Measurements from ENCODE around the gene LEP. TPM values are rescaled to one million over a fixed set of nuclear protein-coding genes. Genes with fewer than 3 reads are reported as not detected.

The LEP gene
- total and polyA plus RNA-seq, 4 donors: 0.02 TPM; not detected in 3

DNA sequence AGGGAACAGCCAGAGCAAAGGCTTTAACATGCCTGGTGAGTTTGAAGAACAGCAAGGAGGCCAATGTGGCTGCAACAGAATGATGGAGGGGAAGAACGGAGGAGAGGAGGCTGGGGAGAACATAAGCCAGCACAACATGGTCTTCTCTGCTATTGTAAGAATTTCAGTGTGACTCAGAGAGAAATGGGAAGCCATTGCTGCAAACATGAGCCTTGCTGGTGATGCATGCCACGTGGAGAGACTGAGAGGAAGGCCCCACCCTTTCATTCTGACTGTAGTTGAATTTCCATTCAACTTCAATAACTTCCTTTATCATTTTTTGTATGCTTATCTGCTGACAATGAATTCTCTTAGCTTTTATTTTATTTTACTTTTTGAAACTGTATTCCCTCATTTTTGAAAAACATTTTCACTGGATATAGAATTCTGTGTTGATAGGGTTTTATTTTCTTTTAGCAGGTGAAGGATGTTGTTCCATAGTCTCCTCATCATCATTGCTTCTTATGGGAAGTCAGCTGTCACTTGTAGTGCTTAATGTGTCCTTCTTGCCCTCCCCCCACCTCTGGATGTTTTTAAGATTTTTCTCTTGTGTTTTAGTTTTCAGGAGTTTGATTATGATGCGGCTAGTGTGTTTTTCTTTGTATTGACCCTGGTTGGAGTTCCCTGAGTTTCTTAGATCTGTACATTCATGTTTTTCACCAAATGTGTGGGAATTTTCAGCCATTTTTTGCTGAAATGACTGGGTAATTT, 46.4 kb upstream of the LEP start:
- Histone ChIP-seq H3K27me3 (ENCODE audit: control insufficient read depth in 4 of 4, insufficient read depth in 4 of 4, low read length in 3 of 4) (peaks cover 0 to 5% (median 0%) of the 10 kb centered on the region in 4 donors), H3K4me1 (ENCODE audit: control insufficient read depth in 4 of 4, insufficient read depth in 4 of 4, low read length in 3 of 4) (no peaks in the 10 kb centered on the region), H3K4me3 (ENCODE audit: low read depth in 1 of 3, low read length in 3 of 3) (no peak overlapping the region), H3K9me3 (ENCODE audit: control insufficient read depth in 4 of 4, low read length in 3 of 4) (peaks cover 4 to 19% (median 5%) of the 10 kb centered on the region in 4 donors), H3K36me3 (ENCODE audit: control insufficient read depth in 4 of 4, insufficient read depth in 3 of 4, low read depth in 1 of 4, low read length in 3 of 4) (no peaks in the 10 kb centered on the region), H3K27ac (ENCODE audit: low read depth in 1 of 2, low read length in 2 of 2) (no peak overlapping the region), H3K9ac (ENCODE audit: low read depth in 1 of 2, low read length in 2 of 2) (no peak overlapping the region)
- TF ChIP-seq HNF4A (conservative IDR thresholded peaks at IDR 0.05): no peak
- no peak for TF ChIP-seq NR2F2 (IDR thresholded peaks at IDR 0.05)
- TF ChIP-seq FOXA2 (IDR thresholded peaks at IDR 0.05): no peak
- TF ChIP-seq RXRA (IDR thresholded peaks at IDR 0.05): no peak
- TF ChIP-seq, protein P1, sequence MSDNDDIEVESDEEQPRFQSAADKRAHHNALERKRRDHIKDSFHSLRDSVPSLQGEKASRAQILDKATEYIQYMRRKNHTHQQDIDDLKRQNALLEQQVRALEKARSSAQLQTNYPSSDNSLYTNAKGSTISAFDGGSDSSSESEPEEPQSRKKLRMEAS (IDR thresholded peaks at IDR 0.05): no peak
- TF ChIP-seq RAD21 (IDR thresholded peaks at IDR 0.05): no peak
- TF ChIP-seq EGR1 (IDR thresholded peaks at IDR 0.05; ENCODE audit: low read depth in 2 of 2): no peak
- TF ChIP-seq, protein P2, sequence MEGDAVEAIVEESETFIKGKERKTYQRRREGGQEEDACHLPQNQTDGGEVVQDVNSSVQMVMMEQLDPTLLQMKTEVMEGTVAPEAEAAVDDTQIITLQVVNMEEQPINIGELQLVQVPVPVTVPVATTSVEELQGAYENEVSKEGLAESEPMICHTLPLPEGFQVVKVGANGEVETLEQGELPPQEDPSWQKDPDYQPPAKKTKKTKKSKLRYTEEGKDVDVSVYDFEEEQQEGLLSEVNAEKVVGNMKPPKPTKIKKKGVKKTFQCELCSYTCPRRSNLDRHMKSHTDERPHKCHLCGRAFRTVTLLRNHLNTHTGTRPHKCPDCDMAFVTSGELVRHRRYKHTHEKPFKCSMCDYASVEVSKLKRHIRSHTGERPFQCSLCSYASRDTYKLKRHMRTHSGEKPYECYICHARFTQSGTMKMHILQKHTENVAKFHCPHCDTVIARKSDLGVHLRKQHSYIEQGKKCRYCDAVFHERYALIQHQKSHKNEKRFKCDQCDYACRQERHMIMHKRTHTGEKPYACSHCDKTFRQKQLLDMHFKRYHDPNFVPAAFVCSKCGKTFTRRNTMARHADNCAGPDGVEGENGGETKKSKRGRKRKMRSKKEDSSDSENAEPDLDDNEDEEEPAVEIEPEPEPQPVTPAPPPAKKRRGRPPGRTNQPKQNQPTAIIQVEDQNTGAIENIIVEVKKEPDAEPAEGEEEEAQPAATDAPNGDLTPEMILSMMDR (IDR thresholded peaks at IDR 0.05; ENCODE audit: low read depth, low read length, missing input control): no peak
- TF ChIP-seq, protein P3, sequence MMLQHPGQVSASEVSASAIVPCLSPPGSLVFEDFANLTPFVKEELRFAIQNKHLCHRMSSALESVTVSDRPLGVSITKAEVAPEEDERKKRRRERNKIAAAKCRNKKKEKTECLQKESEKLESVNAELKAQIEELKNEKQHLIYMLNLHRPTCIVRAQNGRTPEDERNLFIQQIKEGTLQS (IDR thresholded peaks at IDR 0.05): no peak
- no peak for TF ChIP-seq TAF1 (conservative IDR thresholded peaks at IDR 0.05)
- TF ChIP-seq YY1 (IDR thresholded peaks at IDR 0.05): no peak
- TF ChIP-seq JUND (IDR thresholded peaks at IDR 0.05): no peak
- TF ChIP-seq, protein P4, sequence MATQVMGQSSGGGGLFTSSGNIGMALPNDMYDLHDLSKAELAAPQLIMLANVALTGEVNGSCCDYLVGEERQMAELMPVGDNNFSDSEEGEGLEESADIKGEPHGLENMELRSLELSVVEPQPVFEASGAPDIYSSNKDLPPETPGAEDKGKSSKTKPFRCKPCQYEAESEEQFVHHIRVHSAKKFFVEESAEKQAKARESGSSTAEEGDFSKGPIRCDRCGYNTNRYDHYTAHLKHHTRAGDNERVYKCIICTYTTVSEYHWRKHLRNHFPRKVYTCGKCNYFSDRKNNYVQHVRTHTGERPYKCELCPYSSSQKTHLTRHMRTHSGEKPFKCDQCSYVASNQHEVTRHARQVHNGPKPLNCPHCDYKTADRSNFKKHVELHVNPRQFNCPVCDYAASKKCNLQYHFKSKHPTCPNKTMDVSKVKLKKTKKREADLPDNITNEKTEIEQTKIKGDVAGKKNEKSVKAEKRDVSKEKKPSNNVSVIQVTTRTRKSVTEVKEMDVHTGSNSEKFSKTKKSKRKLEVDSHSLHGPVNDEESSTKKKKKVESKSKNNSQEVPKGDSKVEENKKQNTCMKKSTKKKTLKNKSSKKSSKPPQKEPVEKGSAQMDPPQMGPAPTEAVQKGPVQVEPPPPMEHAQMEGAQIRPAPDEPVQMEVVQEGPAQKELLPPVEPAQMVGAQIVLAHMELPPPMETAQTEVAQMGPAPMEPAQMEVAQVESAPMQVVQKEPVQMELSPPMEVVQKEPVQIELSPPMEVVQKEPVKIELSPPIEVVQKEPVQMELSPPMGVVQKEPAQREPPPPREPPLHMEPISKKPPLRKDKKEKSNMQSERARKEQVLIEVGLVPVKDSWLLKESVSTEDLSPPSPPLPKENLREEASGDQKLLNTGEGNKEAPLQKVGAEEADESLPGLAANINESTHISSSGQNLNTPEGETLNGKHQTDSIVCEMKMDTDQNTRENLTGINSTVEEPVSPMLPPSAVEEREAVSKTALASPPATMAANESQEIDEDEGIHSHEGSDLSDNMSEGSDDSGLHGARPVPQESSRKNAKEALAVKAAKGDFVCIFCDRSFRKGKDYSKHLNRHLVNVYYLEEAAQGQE (IDR thresholded peaks at IDR 0.05): no peak
- TF ChIP-seq SP1 (IDR thresholded peaks at IDR 0.05): no peak
- TF ChIP-seq, protein P5, sequence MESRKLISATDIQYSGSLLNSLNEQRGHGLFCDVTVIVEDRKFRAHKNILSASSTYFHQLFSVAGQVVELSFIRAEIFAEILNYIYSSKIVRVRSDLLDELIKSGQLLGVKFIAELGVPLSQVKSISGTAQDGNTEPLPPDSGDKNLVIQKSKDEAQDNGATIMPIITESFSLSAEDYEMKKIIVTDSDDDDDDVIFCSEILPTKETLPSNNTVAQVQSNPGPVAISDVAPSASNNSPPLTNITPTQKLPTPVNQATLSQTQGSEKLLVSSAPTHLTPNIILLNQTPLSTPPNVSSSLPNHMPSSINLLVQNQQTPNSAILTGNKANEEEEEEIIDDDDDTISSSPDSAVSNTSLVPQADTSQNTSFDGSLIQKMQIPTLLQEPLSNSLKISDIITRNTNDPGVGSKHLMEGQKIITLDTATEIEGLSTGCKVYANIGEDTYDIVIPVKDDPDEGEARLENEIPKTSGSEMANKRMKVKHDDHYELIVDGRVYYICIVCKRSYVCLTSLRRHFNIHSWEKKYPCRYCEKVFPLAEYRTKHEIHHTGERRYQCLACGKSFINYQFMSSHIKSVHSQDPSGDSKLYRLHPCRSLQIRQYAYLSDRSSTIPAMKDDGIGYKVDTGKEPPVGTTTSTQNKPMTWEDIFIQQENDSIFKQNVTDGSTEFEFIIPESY (IDR thresholded peaks at IDR 0.05): no peak
- TF ChIP-seq GABPA (IDR thresholded peaks at IDR 0.05 in 1 of 2, conservative IDR thresholded peaks at IDR 0.05 in 1 of 2): no peak
- TF ChIP-seq HNF4G (IDR thresholded peaks at IDR 0.05): no peak
- 64% methylated on average over 3 of the region's 3 CpGs for WGBS
- no peak for DNase-seq (ENCODE audit: low spot score)

Data from liver (tissue), 9 donors.